DND-41 (cell line): ENCODE data around the gene EVPLL.

Experiments
- ATAC-seq: fragments of 200-7000 bp; cut with Tn5 transposase; 3 replicates; pipeline ENCODE4 v1.9.1; 2021; ENCODE audit warnings: low read depth; ENCODE audit not compliant: insufficient read depth
- DNase-seq: peaks from one replicate; pipeline ENCODE4 v3.0.0-alpha.2; 2020
- H2AFZ ChIP-seq: 2 replicates; pipeline ENCODE4 v1.6.0; 2012; ENCODE audit warnings: low read depth, low read length
- H3K27ac ChIP-seq: 2 replicates; pipeline ENCODE4 v1.5.1; 2012; ENCODE audit warnings: low read length, inconsistent platforms
- H3K27me3 ChIP-seq: fragments of 200-600 bp; sonication (generic); 2 replicates; pipeline ENCODE4 v1.6.0; 2012; ENCODE audit warnings: low read length, mild to moderate bottlenecking, inconsistent platforms; ENCODE audit not compliant: insufficient read depth, poor library complexity
- H3K36me3 ChIP-seq: 2 replicates; pipeline ENCODE4 v1.5.1; 2012; ENCODE audit warnings: low read length, inconsistent platforms; ENCODE audit not compliant: insufficient read depth
- H3K4me1 ChIP-seq: 2 replicates; pipeline ENCODE4 v1.5.1; 2012; ENCODE audit warnings: mild to moderate bottlenecking, low read length; ENCODE audit not compliant: insufficient read depth
- H3K4me2 ChIP-seq: 2 replicates; pipeline ENCODE4 v1.6.0; 2012; ENCODE audit warnings: mild to moderate bottlenecking, moderate library complexity, low read length, inconsistent platforms; ENCODE audit not compliant: insufficient read depth
- H3K4me3 ChIP-seq, 2 experiments: fragments of 200-600 bp in 1 of 2; shearing (Covaris generic) in 1 of 2; 2 replicates each; pipeline ENCODE4 v1.5.1; 2012 to 2016; ENCODE audit warnings: inconsistent platforms in 2 of 2, low read length in 2 of 2, mild to moderate bottlenecking in 2 of 2, low read depth in 1 of 2, moderate library complexity in 1 of 2
- H3K79me2 ChIP-seq: 2 replicates; pipeline ENCODE4 v1.6.0; 2012; ENCODE audit warnings: low read length, inconsistent platforms; ENCODE audit not compliant: insufficient read depth
- H3K9ac ChIP-seq: 2 replicates; pipeline ENCODE4 v1.6.0; 2012; ENCODE audit warnings: low read depth, mild to moderate bottlenecking, inconsistent platforms, low read length, moderate library complexity
- H3K9me3 ChIP-seq: 2 replicates; pipeline ENCODE4 v1.5.1; 2012; ENCODE audit warnings: low read length, moderate library complexity, mild to moderate bottlenecking, inconsistent platforms; ENCODE audit not compliant: insufficient read depth, severe bottlenecking
- H4K20me1 ChIP-seq: 2 replicates; pipeline ENCODE4 v1.6.0; 2012; ENCODE audit warnings: low read length; ENCODE audit not compliant: insufficient read depth
- EZH2 ChIP-seq: IDR thresholded peaks from 3 replicates; pipeline ENCODE4 v1.6.1; 2012; ENCODE audit warnings: borderline replicate concordance, low read depth, mild to moderate bottlenecking, moderate library complexity, low read length, inconsistent platforms; ENCODE audit not compliant: severe bottlenecking
- TF ChIP-seq, protein P1 (sequence below): IDR thresholded peaks from 2 replicates; pipeline ENCODE4 v1.5.1; 2012; ENCODE audit warnings: borderline replicate concordance, low read length, moderate library complexity, mild to moderate bottlenecking; ENCODE audit not compliant: poor library complexity, severe bottlenecking; ENCODE audit errors: extremely low read depth

The EVPLL gene

GRCh38 chr17:18377437-18378204 lies at the start of gene EVPLL:
TSS of gene EVPLL (plus strand) at chr17:18377778. CDS start at chr17:18380938, 3,160 bp downstream.
- H3K79me2 ChIP-seq = no peaks in the 10 kb centered on the region
- 0 out of 3 replicates have a peak, but pooled peaks have one; percentile 42 for ATAC-seq
- no peaks in the 10 kb centered on the region for H3K9me3 ChIP-seq
- no peaks in the 10 kb centered on the region for H3K4me1 ChIP-seq
- TF ChIP-seq, protein P1, sequence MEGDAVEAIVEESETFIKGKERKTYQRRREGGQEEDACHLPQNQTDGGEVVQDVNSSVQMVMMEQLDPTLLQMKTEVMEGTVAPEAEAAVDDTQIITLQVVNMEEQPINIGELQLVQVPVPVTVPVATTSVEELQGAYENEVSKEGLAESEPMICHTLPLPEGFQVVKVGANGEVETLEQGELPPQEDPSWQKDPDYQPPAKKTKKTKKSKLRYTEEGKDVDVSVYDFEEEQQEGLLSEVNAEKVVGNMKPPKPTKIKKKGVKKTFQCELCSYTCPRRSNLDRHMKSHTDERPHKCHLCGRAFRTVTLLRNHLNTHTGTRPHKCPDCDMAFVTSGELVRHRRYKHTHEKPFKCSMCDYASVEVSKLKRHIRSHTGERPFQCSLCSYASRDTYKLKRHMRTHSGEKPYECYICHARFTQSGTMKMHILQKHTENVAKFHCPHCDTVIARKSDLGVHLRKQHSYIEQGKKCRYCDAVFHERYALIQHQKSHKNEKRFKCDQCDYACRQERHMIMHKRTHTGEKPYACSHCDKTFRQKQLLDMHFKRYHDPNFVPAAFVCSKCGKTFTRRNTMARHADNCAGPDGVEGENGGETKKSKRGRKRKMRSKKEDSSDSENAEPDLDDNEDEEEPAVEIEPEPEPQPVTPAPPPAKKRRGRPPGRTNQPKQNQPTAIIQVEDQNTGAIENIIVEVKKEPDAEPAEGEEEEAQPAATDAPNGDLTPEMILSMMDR = no peak
- no peak for TF ChIP-seq EZH2
- H3K27ac ChIP-seq = no peak within 1 kb of the TSS
- no peaks in the 10 kb centered on the region for H3K27me3 ChIP-seq
- no peak within 1 kb of the TSS for H3K4me3 ChIP-seq
- H4K20me1 ChIP-seq = no peaks in the 10 kb centered on the region
- H3K36me3 ChIP-seq = no peaks in the 10 kb centered on the region
- DNase-seq = peak; percentile 13
- no peak within 1 kb of the TSS for H3K4me2 ChIP-seq
- no peak within 1 kb of the TSS for H3K9ac ChIP-seq
- H2AFZ ChIP-seq = no peak within 1 kb of the TSS

- H3K4me1 ChIP-seq = no peaks in the 10 kb centered on the region
- peaks cover 87% of the 10 kb centered on the region for H3K36me3 ChIP-seq
- H3K9me3 ChIP-seq = no peaks in the 10 kb centered on the region
- no peak overlapping the region for H2AFZ ChIP-seq
- no peak overlapping the region for H3K9ac ChIP-seq
- no peak for ATAC-seq
- no peak for TF ChIP-seq EZH2
- TF ChIP-seq, protein P1 = no peak
- no peaks in the 10 kb centered on the region for H3K27me3 ChIP-seq
- H3K79me2 ChIP-seq = no peaks in the 10 kb centered on the region
- no peak overlapping the region for H3K4me3 ChIP-seq
- H3K4me2 ChIP-seq = no peak overlapping the region
- H4K20me1 ChIP-seq = peaks cover 23% of the 10 kb centered on the region
- no peak for DNase-seq
- H3K27ac ChIP-seq = no peak overlapping the region
Observed at GRCh38 chr17:18328643-18329204, 48.9 kb upstream of the EVPLL start.

DNA sequence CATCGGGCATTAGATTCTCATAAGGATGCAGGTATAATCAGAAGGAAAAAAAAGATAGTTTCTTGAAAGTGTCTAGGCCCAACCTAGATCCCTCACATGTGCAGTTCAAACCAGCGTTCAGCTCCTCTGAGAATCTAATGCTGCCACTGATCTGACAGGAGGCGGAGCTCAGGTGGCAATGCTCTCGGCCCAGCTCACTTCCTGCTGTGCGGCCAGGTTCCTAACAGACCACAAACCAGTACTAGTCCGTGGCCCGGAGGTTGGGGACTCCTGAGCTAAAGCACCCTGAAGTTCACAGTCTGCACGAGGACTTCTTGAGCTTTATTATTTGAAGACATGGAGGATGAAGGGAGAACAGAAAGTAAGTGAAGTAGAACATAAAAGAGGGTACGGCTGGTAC lies 45.7 kb upstream of the EVPLL start:
- Histone ChIP-seq H3K4me1 (no peaks in the 10 kb centered on the region), H4K20me1 (peaks cover 4% of the 10 kb centered on the region; the same call in 1 of the 2 replicates)

More for the DNA sequence above, 45.7 kb upstream of the EVPLL start:
- Histone ChIP-seq H3K27me3 (no peaks in the 10 kb centered on the region), H3K9me3 (no peaks in the 10 kb centered on the region), H3K79me2 (no peaks in the 10 kb centered on the region), H3K27ac (no peak overlapping the region), H3K9ac (no peak overlapping the region), H2AFZ (no peak overlapping the region), H3K36me3 (peaks cover 80% of the 10 kb centered on the region), H3K4me2 (no peak overlapping the region), H3K4me3 (no peak overlapping the region)
- TF ChIP-seq EZH2 = no peak
- TF ChIP-seq, protein P1 = no peak
- DNase-seq (no peak), ATAC-seq (no peak)
